HEK293T (cell line): ENCODE measurements around the gene ADGRB3.
"Not testable (repeated sequence)": the region's sequence is repeated elsewhere in the genome, so short reads cannot be mapped to it uniquely, and the experiment has no call there.

ENCODE experiments used
- CTCF ChIA-PET: fragments of 350-600 bp; formaldehyde crosslinking; extraction: SDS; loops from one replicate; lab custom pipeline; 2021; ENCODE audit warnings: antibody characterized with exemption, inconsistent platforms; lab: Yijun Ruan, JAX
- POLR2A ChIA-PET: fragments of 350-600 bp; formaldehyde crosslinking; extraction: SDS; loops from one replicate; lab custom pipeline; 2020; ENCODE audit warnings: antibody characterized with exemption, inconsistent platforms; lab: Yijun Ruan, JAX
- DNase-seq: peaks from one replicate; pipeline ENCODE4 v3.0.0; 2012; ENCODE audit warnings: mixed read lengths; ENCODE audit errors: extremely low spot score
- ARNT ChIP-seq: fragments of 450-650 bp; IDR thresholded peaks from 2 replicates; pipeline ENCODE4 v1.6.1; 2017; ENCODE audit warnings: mild to moderate bottlenecking
- BHLHE40 ChIP-seq: fragments of 450-650 bp; IDR thresholded peaks from 2 replicates; pipeline ENCODE4 v1.6.1; 2016; ENCODE audit warnings: mild to moderate bottlenecking, moderate library complexity, borderline replicate concordance
- CTBP1 ChIP-seq: fragments of 450-650 bp; IDR thresholded peaks from 2 replicates; pipeline ENCODE4 v1.6.1; 2016; ENCODE audit warnings: borderline replicate concordance
- ELF4 ChIP-seq: fragments of 450-650 bp; IDR thresholded peaks from 2 replicates; pipeline ENCODE4 v1.6.1; 2017; ENCODE audit warnings: antibody characterized with exemption
- FOXA1 ChIP-seq: fragments of 450-650 bp; IDR thresholded peaks from 2 replicates; pipeline ENCODE4 v1.6.1; 2016; ENCODE audit warnings: mild to moderate bottlenecking
- FOXK2 ChIP-seq: fragments of 450-650 bp; IDR thresholded peaks from 2 replicates; pipeline ENCODE4 v1.6.1; 2016; ENCODE audit warnings: mild to moderate bottlenecking
- FOXM1 ChIP-seq: fragments of 450-650 bp; IDR thresholded peaks from 2 replicates; pipeline ENCODE4 v1.6.1; 2017; ENCODE audit warnings: mild to moderate bottlenecking, borderline replicate concordance
- HDGF ChIP-seq: fragments of 450-650 bp; IDR thresholded peaks from 2 replicates; pipeline ENCODE4 v1.6.1; 2017; ENCODE audit warnings: antibody characterized with exemption, borderline replicate concordance
- L3MBTL2 ChIP-seq: fragments of 450-650 bp; conservative IDR thresholded peaks from 2 replicates; pipeline ENCODE4 v1.6.1; 2016; ENCODE audit warnings: mild to moderate bottlenecking
- LEF1 ChIP-seq: fragments of 450-650 bp; IDR thresholded peaks from 2 replicates; pipeline ENCODE4 v1.6.1; 2017; ENCODE audit warnings: mild to moderate bottlenecking, borderline replicate concordance
- NFRKB ChIP-seq: fragments of 450-650 bp; IDR thresholded peaks from 2 replicates; pipeline ENCODE4 v1.6.1; 2016; ENCODE audit warnings: mild to moderate bottlenecking, moderate library complexity
- PKNOX1 ChIP-seq: fragments of 450-650 bp; IDR thresholded peaks from 2 replicates; pipeline ENCODE4 v1.6.1; 2016
- SP1 ChIP-seq: fragments of 450-650 bp; IDR thresholded peaks from 2 replicates; pipeline ENCODE4 v1.6.1; 2017
- SUZ12 ChIP-seq: fragments of 450-650 bp; IDR thresholded peaks from 2 replicates; pipeline ENCODE4 v1.6.1; 2016; ENCODE audit warnings: mild to moderate bottlenecking
- TARDBP ChIP-seq: fragments of 450-650 bp; IDR thresholded peaks from 2 replicates; pipeline ENCODE4 v1.6.1; 2016
- ZNF384 ChIP-seq: fragments of 450-650 bp; IDR thresholded peaks from 2 replicates; pipeline ENCODE4 v1.6.1; 2016

ADGRB3 gene

DNA sequence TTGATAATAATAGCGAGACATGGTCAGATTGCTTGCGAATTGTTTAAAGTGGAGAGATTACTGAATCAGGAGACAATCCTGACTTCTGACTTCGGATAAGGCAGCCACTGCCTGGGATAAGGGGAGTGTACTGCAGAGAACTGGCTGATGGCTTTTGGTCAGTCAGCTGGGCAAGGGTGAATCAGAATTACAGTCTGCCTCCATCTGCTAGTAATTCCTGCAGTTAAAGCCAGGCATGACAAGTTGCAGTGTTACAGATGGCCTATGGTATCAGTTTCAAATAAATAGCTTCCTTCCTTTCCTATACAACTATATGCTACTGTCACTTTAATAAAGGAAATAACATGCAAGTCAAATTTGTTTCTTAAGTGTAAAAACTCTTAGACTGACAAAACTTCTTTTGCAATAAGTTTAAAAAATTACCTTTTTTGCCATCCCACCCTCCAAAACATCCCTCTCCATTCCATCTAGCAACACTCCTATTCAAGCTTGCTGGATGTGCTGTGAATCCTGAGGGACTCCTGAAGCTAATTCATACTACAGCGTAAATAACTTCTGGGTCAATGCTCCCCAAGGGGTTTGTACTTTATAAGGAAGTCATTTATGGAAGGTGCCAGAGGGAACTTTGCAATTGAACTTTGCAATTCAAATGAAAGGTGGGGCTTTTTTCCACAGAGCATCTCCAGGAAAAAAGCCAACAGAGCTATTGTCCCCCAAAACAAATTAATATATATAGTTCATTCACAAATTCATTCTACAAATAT lies 245.2 kb downstream of the ADGRB3 start:
- ChIA-PET CTCF (interaction anchor here (0.6 kb wide), 1 partner anchor 308 kb away, joined by 4 read pairs; no protein-coding TSS in a partner anchor), POLR2A (no interaction called here)
- no peak for TF ChIP-seq FOXM1
- no peak for TF ChIP-seq LEF1
- TF ChIP-seq ARNT = no peak
- TF ChIP-seq PKNOX1 = no peak
- TF ChIP-seq CTBP1 = no peak
- TF ChIP-seq ZNF384 = no peak
- no peak for TF ChIP-seq ELF4
- TF ChIP-seq HDGF = no peak
- no peak for DNase-seq

DNA sequence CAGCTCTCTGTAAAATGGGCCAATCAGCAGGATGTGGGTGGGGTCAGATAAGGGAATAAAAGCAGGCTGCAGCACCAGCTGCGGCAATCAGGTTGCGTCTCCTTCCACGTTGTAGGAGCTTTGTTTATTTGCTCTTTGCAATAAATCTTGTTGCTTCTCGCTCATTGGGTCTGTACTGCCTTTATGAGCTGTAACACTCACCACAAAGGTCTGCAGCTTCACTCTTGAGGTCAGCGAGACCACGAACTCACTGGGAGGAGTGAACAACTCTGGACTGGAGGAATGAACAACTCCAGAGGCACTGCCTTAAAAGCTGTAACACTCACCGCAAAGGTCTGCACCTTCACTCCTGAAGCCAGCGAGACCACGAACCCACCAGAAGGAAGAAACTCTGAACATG lies 248.2 kb downstream of the ADGRB3 start:
- CTCF ChIA-PET, DNase-seq, POLR2A ChIA-PET: not testable (repeated sequence)

GRCh38 chr6:68891419-68891818 lies 256.3 kb downstream of the ADGRB3 start:
- POLR2A ChIA-PET = no interaction called here
- TF ChIP-seq ARNT = no peak
- no peak for TF ChIP-seq ZNF384
- no peak for TF ChIP-seq TARDBP
- TF ChIP-seq SP1 = no peak
- TF ChIP-seq FOXA1 = no peak
- TF ChIP-seq L3MBTL2 = no peak
- no peak for TF ChIP-seq FOXK2
- no peak for TF ChIP-seq CTBP1
- TF ChIP-seq NFRKB = no peak
- no peak for TF ChIP-seq SUZ12
- no peak for TF ChIP-seq HDGF
- no peak for TF ChIP-seq PKNOX1
- no peak for TF ChIP-seq ELF4
- DNase-seq = no peak
- CTCF ChIA-PET = interaction anchor here (0.9 kb wide), 1 partner anchor 150 kb away, joined by 3 read pairs; no protein-coding TSS in a partner anchor

DNA sequence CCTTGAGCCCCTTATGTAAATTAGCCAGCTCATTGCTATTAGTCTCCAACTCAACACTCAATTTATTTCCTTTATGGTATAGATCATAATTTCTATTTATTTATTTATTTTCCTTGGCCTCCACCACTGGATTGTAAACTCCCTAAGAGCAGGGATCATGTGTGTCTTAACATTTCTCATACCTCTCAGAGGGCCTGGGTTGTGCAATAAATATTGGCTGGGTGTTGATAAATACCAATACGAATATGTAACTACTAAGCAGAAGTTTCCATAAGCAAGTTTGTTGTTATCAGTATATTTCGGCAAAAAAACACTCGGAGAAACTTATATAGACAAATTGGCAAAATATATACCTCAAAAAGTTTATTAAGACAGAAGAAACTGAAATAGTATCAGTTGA lies 257.4 kb downstream of the ADGRB3 start:
- ChIA-PET POLR2A (no interaction called here), CTCF (no interaction called here)
- TF ChIP-seq PKNOX1 = no peak
- DNase-seq = no peak

- ChIA-PET POLR2A (no interaction called here), CTCF (no interaction called here)
- TF ChIP-seq BHLHE40 (no peak), SUZ12 (no peak), PKNOX1 (no peak), FOXK2 (no peak), HDGF (no peak), SP1 (no peak), ELF4 (no peak)
- no peak for DNase-seq
These were observed 260.8 kb downstream of the ADGRB3 start for GRCh38 chr6:68895929-68896328.

- CTCF ChIA-PET = no interaction called here
- no peak for DNase-seq
- POLR2A ChIA-PET = no interaction called here
- no peak for TF ChIP-seq SUZ12
- TF ChIP-seq FOXK2 = no peak
- TF ChIP-seq ZNF384 = no peak
- TF ChIP-seq SP1 = no peak
- TF ChIP-seq HDGF = no peak
- no peak for TF ChIP-seq CTBP1
- no peak for TF ChIP-seq NFRKB
- no peak for TF ChIP-seq PKNOX1
- TF ChIP-seq ELF4 = no peak
- TF ChIP-seq FOXM1 = no peak
- TF ChIP-seq ARNT = no peak
These were observed 266.0 kb downstream of the ADGRB3 start for GRCh38 chr6:68901044-68901443.
